Psoas muscle (tissue), 8 donors: ENCODE results near the gene PLPP3. TPM values are rescaled to one million over a fixed set of nuclear protein-coding genes. Genes with fewer than 3 reads are reported as not detected.

Experiments
- ATAC-seq, 4 donors: fragments of 200-7000 bp; cut with Tn5 transposase; one replicate each; pipeline ENCODE4 v1.9.1; 2020; ENCODE audit warnings: moderate library complexity in 3 of 4, mild to moderate bottlenecking in 2 of 4
- DNase-seq, 2 donors: peaks; one replicate each; pipeline ENCODE4 v3.0.0-alpha.2; 2020
- H3K27ac ChIP-seq: fragments of 200-600 bp; one replicate; pipeline ENCODE4 v1.8.0; 2022
- H3K27me3 ChIP-seq, 3 donors: fragments of 200-600 bp in 1 of 3; one replicate each; pipeline versions ENCODE4 v1.6.1 to v1.8.0; 2013 to 2022; ENCODE audit warnings: low read length in 2 of 3, mild to moderate bottlenecking in 2 of 3, moderate library complexity in 1 of 3; ENCODE audit not compliant: insufficient read depth in 3 of 3
- H3K36me3 ChIP-seq, 2 donors: fragments of 200-600 bp in 1 of 2; one replicate each; pipeline versions ENCODE4 v1.6.1 to v1.8.0; 2013 to 2022; ENCODE audit warnings: low read depth in 1 of 2, mild to moderate bottlenecking in 1 of 2, moderate library complexity in 1 of 2; ENCODE audit not compliant: insufficient read depth in 1 of 2
- H3K4me1 ChIP-seq: fragments of 200-600 bp; one replicate; pipeline ENCODE4 v1.8.0; 2022
- H3K4me3 ChIP-seq: fragments of 200-600 bp; one replicate; pipeline ENCODE4 v1.8.0; 2022; ENCODE audit warnings: mild to moderate bottlenecking
- H3K9me3 ChIP-seq: fragments of 200-600 bp; one replicate; pipeline ENCODE4 v1.8.0; 2022
- WGBS, 3 donors: extraction: QIAGEN DNeasy Blood & Tissue Kit; methylation state at CpG; one replicate each; pipeline versions ENCODE4 v1.1.6 to v1.1.7; 2013; 5-methylcytosine and 5-hydroxymethylcytosine counted together
- intact Hi-C, 2 donors: fragments of 100-400 bp; cut with DNase I; formaldehyde crosslinking; loops; one replicate each; pipeline versions ENCODE4 v1.11.0 to v1.14.2; 2022
- polyA plus RNA-seq, 3 donors: library from polyadenylated mRNA; stranded (reverse); fragments of 200-250 nt; gene quantifications; one replicate each; pipeline ENCODE4 v1.2.3, GENCODE V29; 2013
- total RNA-seq, 4 donors: library from RNA; stranded (reverse); fragmentation: NEBNext Ultra II Directional in 2 of 4; extraction: Animal tissue kit (Norgen Biotek cat#: 25700) in 2 of 4; gene quantifications; one replicate each; pipeline versions ENCODE4 v1.2.1 to v1.2.4, GENCODE V29; 2021 to 2023
- TF ChIP-seq, protein P1 (sequence below): fragments of 200-600 bp; IDR thresholded peaks from one replicate; pipeline ENCODE4 v1.8.0; 2022; ENCODE audit warnings: antibody characterized with exemption
- donor health status: healthy with polysubstance abuse.
- donor health status: DM: no; HTN: no; CAD: no; lungs with moderate emphysema.
- donor health status: Bipolar disorder and iron deficiency.
- donor health status: healthy.
- donor health status: DM: yes; HTN: yes; CAD: no.
- donor health status: DM: no; HTN: no; CAD: no.
- donor health status: DM: no; HTN: no; CAD: no.
- donor health status: DM: yes; HTN: yes; CAD: no.

PLPP3 gene
- total and polyA plus RNA-seq, 7 donors, result 35.5 to 69.1 (median 46.3) TPM

DNA sequence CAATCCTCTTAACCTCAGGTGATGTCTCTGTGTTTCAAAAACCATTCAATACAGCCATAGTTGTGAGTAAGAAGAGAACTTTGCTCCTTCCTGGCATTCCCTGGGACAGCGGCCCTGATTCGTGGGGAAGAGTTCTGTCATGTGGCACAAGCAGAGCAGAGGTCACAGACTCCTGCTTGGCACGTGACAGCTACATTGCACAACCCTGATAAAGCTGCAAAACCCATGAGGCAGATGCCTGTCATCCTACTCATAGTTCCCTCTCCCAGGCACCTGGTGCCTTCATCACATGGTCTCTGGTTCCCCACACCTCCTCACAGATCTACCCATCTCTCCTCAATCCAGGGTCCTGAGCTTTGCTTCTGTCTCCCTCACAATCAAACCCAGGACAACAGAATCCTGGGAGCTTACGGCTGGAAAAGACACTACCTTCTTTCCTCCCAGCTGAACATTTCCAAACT, 70.8 kb downstream of the PLPP3 start:
- Histone ChIP-seq H3K4me3 (no peak overlapping the region), H3K4me1 (peaks cover 35% of the 10 kb centered on the region), H3K9me3 (no peaks in the 10 kb centered on the region), H3K27ac (peak overlapping the region; percentile 66), H3K36me3 (peaks cover 3 to 54% of the 10 kb centered on the region in 2 donors), H3K27me3 (no peaks in the 10 kb centered on the region)
- intact Hi-C loops, result no loop called here
- DNase-seq, result peak; percentile 70 to 76
- WGBS, 3 donors, result 20 to 36% (median 25%) methylated on average over 4 of the region's 4 CpGs
- TF ChIP-seq, protein P1, sequence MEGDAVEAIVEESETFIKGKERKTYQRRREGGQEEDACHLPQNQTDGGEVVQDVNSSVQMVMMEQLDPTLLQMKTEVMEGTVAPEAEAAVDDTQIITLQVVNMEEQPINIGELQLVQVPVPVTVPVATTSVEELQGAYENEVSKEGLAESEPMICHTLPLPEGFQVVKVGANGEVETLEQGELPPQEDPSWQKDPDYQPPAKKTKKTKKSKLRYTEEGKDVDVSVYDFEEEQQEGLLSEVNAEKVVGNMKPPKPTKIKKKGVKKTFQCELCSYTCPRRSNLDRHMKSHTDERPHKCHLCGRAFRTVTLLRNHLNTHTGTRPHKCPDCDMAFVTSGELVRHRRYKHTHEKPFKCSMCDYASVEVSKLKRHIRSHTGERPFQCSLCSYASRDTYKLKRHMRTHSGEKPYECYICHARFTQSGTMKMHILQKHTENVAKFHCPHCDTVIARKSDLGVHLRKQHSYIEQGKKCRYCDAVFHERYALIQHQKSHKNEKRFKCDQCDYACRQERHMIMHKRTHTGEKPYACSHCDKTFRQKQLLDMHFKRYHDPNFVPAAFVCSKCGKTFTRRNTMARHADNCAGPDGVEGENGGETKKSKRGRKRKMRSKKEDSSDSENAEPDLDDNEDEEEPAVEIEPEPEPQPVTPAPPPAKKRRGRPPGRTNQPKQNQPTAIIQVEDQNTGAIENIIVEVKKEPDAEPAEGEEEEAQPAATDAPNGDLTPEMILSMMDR, result no peak
- peak; percentile 90 to 95 (median 92) for ATAC-seq

DNA sequence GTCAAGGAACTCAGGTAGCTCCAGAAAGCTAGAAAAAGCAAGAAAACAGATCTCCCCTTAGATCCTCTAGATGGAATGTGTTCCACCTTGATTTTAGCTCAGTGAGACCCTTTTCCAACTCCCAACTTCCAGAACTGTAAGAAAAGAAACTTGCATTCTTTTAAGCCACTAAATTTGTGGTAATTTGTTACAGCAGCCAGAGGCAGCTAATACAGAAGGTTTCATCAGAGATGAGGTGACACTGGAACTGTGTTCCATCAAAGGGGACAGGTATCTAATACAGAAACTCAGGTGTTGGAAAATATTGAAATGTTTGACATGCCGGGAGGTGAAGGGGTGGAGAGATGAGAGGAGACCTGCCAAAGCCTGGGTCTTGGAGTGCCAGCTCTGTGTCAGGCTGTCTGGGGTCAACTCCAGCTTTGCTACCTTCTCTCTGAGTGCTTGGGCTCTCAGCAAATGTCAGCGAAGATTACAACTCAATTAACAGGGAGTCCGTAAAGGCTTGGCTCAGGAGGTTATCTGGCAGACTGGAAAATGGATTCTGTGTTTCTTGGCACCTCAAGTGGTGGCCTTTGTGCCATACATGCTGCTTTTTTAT, 71.3 kb downstream of the PLPP3 start:
- no peak overlapping the region for H3K4me3 ChIP-seq
- intact Hi-C loops, result no loop called here
- H3K4me1 ChIP-seq, result peaks cover 35% of the 10 kb centered on the region
- TF ChIP-seq, protein P1, result no peak
- WGBS, 3 donors, result 32 to 55% (median 47%) methylated on average over 3 of the region's 3 CpGs
- peak overlapping the region; percentile 66 for H3K27ac ChIP-seq
- H3K27me3 ChIP-seq, result no peaks in the 10 kb centered on the region
- H3K9me3 ChIP-seq, result no peaks in the 10 kb centered on the region
- DNase-seq (no peak), ATAC-seq (peak in 3 of 4 donors; percentile 23 to 28 (median 25))
- H3K36me3 ChIP-seq, result peaks cover 3 to 54% of the 10 kb centered on the region in 2 donors

- Histone ChIP-seq H3K4me3 (no peak overlapping the region), H3K36me3 (peaks cover 3 to 45% of the 10 kb centered on the region in 2 donors), H3K27me3 (no peaks in the 10 kb centered on the region), H3K4me1 (peaks cover 43% of the 10 kb centered on the region), H3K9me3 (no peaks in the 10 kb centered on the region), H3K27ac (no peak overlapping the region)
- DNase-seq (no peak), ATAC-seq (no peak)
- intact Hi-C loops, result no loop called here
- 68 to 81% (median 70%) methylated on average over 3 of the region's 3 CpGs for WGBS, 3 donors
- TF ChIP-seq, protein P1, result no peak
These were observed 72.3 kb downstream of the PLPP3 start for GRCh38 chr1:56506951-56507491.

GRCh38 chr1:56505792-56506743, 73.3 kb downstream of the PLPP3 start:
- TF ChIP-seq, protein P1, result no peak
- H3K4me3 ChIP-seq, result no peak overlapping the region
- DNase-seq (peak; percentile 36 to 55), ATAC-seq (no peak)
- intact Hi-C loops, result no loop called here
- H3K27ac ChIP-seq, result no peak overlapping the region
- no peaks in the 10 kb centered on the region for H3K9me3 ChIP-seq
- peaks cover 48% of the 10 kb centered on the region for H3K4me1 ChIP-seq
- WGBS, 3 donors, result 63 to 66% (median 66%) methylated on average over 14 of the region's 14 CpGs
- H3K27me3 ChIP-seq, result no peaks in the 10 kb centered on the region
- peaks cover 0 to 35% of the 10 kb centered on the region in 2 donors for H3K36me3 ChIP-seq
